ENCODE data around the gene NR5A2. TPM values are rescaled to one million over a fixed set of nuclear protein-coding genes. Genes with fewer than 3 reads are reported as not detected.

NR5A2 gene
- total RNA-seq = 1 to 10 TPM; 1.1 to 1.9 (median 1.2) TPM

DNA sequence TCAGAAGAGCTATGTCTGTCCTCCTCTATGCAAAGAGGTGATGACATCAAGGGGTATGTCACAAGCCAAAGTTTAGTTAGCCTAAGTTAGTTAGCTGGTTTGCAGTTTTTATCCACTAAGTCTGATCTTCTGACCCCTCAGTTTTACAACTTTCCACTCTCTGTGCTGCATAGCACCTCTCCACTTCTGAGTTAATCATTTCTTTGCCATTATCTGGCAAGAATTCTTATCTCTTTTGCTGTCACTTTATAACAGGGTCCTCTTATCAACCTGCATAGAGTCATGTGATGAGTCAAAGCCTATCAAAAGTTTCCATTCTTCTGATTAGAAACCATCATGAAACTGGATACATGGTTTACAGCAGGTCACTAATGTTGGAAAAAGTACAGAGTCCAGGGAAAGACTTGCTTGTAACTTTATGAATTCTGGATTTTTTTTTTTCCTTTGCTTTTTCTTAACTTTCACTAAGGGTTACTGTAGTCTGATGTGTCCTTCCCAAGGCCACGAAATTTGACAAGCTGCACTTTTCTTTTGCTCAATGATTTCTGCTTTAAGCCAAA lies at the start of gene NR5A2:
TSS of gene NR5A2 (plus strand) at position 447 of the 560 bp plus-strand sequence. CDS start 138 bp downstream, outside the sequence.
- Histone ChIP-seq H3K36me3 (no peaks in the 10 kb centered on the region), H3K27me3 (peaks cover 47 to 62% (median 59%) of the 10 kb centered on the region in 3 donors), H3K27ac (no peak within 1 kb of the TSS), H3K4me3 (peak within 1 kb of the TSS in 2 of 4 donors; percentile 47 to 59), H3K9me3 (no peaks in the 10 kb centered on the region), H3K4me1 (no peaks in the 10 kb centered on the region)
- in situ Hi-C loops (cut with MboI; ENCODE audit: low sequenced_read_pairs in 4 of 4) = no loop called here
- DNase-seq (no peak), ATAC-seq (no peak)
- TF ChIP-seq CTCF (IDR thresholded peaks at IDR 0.05 in 4 of 5, conservative IDR thresholded peaks at IDR 0.05 in 1 of 5) = no peak
- TF ChIP-seq POLR2A (IDR thresholded peaks at IDR 0.05) = no peak
- intact Hi-C loops (cut with DNase I; ENCODE audit: low total_unique reads) = no loop called here

GRCh38 chr1:199978408-199978940 lies 49.0 kb upstream of the NR5A2 start:
- Histone ChIP-seq H3K9me3 (no peaks in the 10 kb centered on the region), H3K27me3 (no peaks in the 10 kb centered on the region), H3K4me3 (no peak overlapping the region), H3K36me3 (no peaks in the 10 kb centered on the region), H3K4me1 (no peaks in the 10 kb centered on the region), H3K27ac (no peak overlapping the region)
- in situ Hi-C loops (cut with MboI; ENCODE audit: low sequenced_read_pairs in 4 of 4) = no loop called here
- intact Hi-C loops (cut with DNase I; ENCODE audit: low total_unique reads) = no loop called here
- DNase-seq (no peak), ATAC-seq (no peak)
- TF ChIP-seq POLR2A (IDR thresholded peaks at IDR 0.05) (no peak), CTCF (IDR thresholded peaks at IDR 0.05 in 4 of 5, conservative IDR thresholded peaks at IDR 0.05 in 1 of 5) (no peak)

DNA sequence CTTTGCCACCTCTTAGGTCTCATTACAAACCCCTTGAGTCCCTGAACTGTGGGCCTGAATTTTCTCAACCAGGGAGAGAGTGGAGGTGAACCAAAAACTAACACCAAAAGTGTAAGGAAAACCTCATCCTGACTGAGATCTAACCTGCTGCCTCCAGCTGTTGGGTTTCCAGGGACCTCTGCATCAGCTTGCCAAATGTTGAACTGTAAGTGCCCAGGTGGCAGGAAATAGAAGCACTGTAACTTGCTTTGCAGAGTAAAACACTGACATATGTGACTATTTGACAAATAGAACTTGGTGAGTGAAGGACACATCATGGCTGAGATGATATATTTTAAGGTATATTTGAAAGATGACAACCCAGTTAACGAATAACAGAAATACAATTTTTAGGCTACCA lies 48.4 kb upstream of the NR5A2 start:
- no peaks in the 10 kb centered on the region for H3K4me1 ChIP-seq
- H3K36me3 ChIP-seq = no peaks in the 10 kb centered on the region
- intact Hi-C loops (cut with DNase I; ENCODE audit: low total_unique reads) (no loop called here), in situ Hi-C loops (cut with MboI; ENCODE audit: low sequenced_read_pairs in 4 of 4) (no loop called here)
- no peak overlapping the region for H3K27ac ChIP-seq
- no peaks in the 10 kb centered on the region for H3K27me3 ChIP-seq
- DNase-seq (no peak), ATAC-seq (no peak)
- H3K9me3 ChIP-seq = no peaks in the 10 kb centered on the region
- no peak for TF ChIP-seq POLR2A (IDR thresholded peaks at IDR 0.05)
- TF ChIP-seq CTCF (IDR thresholded peaks at IDR 0.05 in 4 of 5, conservative IDR thresholded peaks at IDR 0.05 in 1 of 5) = no peak
- no peak overlapping the region for H3K4me3 ChIP-seq

DNA sequence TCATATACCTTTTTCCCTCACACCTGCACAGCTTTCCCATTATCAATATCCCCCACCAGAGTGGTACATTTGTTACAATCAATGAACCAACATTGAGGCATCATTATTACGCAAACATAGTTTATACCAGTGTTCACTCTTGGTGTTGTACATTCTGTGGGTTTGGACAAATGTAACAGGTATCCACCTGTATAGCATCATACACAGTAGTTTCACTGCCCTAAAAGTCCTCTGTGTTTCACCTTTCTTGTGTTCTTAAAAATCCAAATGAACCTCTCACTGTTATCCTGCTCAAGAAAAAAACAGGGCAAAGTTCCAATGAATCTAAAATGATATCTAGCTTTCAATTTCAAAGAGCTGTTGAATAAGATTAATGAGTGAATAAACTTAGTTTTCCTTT lies 45.9 kb upstream of the NR5A2 start:
- H3K9me3 ChIP-seq = no peaks in the 10 kb centered on the region
- TF ChIP-seq POLR2A (IDR thresholded peaks at IDR 0.05) (no peak), CTCF (IDR thresholded peaks at IDR 0.05 in 4 of 5, conservative IDR thresholded peaks at IDR 0.05 in 1 of 5) (no peak)
- no peaks in the 10 kb centered on the region for H3K36me3 ChIP-seq
- ATAC-seq (no peak), DNase-seq (no peak)
- H3K27ac ChIP-seq = no peak overlapping the region
- intact Hi-C loops (cut with DNase I; ENCODE audit: low total_unique reads) (no loop called here), in situ Hi-C loops (cut with MboI; ENCODE audit: low sequenced_read_pairs in 4 of 4) (no loop called here)
- no peak overlapping the region for H3K4me3 ChIP-seq
- H3K4me1 ChIP-seq = no peaks in the 10 kb centered on the region
- H3K27me3 ChIP-seq = no peaks in the 10 kb centered on the region

DNA sequence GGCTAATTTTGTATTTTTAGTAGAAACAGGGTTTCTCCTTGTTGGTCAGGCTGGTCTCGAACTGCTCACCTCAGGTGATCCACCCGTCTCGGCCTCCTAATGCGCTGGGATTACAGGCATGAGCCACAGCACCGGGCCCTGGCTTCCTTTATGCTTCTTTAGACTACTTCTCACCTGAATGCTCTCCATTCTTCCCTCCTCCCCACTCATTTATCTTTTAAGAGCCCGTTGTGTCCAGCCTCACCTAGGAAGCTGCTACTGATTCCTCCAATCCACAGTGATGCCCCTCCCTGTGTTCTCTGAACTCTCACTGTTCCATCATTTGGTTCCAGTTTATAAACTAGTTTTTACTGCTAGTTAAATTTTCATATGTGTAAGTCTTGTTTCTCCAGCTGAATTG lies 44.9 kb upstream of the NR5A2 start:
- Histone ChIP-seq H3K27me3 (no peaks in the 10 kb centered on the region), H3K4me1 (no peaks in the 10 kb centered on the region), H3K36me3 (no peaks in the 10 kb centered on the region), H3K4me3 (no peak overlapping the region), H3K9me3 (no peaks in the 10 kb centered on the region), H3K27ac (no peak overlapping the region)
- TF ChIP-seq POLR2A (IDR thresholded peaks at IDR 0.05) = no peak
- TF ChIP-seq CTCF (IDR thresholded peaks at IDR 0.05 in 4 of 5, conservative IDR thresholded peaks at IDR 0.05 in 1 of 5) = no peak
- intact Hi-C loops (cut with DNase I; ENCODE audit: low total_unique reads) = no loop called here
- DNase-seq (no peak), ATAC-seq (no peak)
- in situ Hi-C loops (cut with MboI; ENCODE audit: low sequenced_read_pairs in 4 of 4) = no loop called here

Measured in gastrocnemius medialis (tissue), 4 donors.